Fibroblast of peridontal ligament (primary cell): Measurements from ENCODE around the gene PSKH1.
A peak's percentile ranks its signal among the peaks of the same experiment; 100 is the strongest.

Source experiments
- DNase-seq: peaks from one replicate; pipeline ENCODE4 v3.0.0-alpha.2; 2010; ENCODE audit errors: extremely low read depth

Gene PSKH1

DNA sequence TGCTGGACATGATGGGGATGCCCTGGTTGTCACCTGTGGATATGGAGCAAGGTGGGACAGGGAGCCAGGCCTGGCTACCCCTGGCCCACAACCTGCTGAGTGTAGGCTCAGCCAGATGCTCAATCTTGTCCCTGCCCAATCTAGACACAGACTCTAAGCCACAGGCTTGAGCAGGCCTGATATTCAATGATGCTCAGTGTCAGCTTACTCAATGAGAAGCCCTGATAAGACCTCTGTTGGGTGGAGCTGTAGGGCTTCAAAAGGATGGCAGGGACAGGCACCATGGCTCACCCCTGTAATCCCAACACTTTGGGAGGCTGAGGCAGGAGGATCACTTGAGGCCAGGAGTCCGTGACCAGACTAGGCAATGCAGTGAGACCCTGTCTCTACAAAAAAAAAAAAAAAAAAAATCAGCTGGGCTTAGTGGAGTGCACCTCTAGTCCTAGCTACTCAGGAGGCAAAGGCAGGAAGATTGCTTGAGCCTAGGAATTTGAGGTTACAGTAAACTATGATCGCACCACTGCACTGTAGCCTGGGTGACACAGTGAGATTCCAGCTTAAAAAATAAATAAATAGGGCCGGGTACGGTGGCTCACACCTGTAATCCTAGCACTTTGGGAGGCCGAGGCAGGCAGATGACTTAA, 47.5 kb downstream of the PSKH1 start:
- no peak for DNase-seq

DNA sequence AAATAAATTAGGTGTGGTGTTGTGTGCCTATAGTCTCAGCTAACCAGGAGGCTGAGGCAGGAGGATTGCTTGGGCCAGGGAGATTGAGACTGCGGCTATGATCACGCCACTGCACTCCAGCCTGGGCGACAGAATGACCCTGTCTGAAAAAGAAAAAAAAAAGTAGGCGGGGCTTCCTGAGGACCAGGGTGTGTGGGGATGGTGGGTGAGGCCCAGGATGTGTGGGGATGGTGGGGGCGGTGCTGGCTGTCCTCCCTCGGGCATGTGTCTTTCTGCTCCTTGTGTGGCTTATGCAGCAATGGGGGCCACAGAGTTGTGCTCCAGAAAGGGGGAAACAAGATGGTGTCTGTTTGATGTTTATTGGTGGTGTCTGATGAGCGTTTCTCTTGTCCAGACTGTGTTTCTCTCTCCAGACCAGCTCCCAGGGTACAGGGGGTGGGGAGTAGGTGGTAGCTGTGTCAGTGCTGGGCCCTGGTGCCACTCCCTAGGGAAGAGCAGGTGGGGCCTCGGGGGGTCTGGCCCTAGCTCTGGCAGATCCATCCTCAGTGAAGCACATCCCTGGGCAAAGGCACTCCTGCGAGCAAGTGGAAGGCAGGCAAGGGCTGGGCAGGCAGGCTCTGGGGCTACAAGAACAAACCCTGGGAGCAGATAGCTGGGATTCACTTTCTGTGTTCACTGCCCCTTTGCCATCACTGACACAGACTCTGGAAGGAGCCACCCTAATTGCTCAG, 48.6 kb downstream of the PSKH1 start:
- no peak for DNase-seq

DNA sequence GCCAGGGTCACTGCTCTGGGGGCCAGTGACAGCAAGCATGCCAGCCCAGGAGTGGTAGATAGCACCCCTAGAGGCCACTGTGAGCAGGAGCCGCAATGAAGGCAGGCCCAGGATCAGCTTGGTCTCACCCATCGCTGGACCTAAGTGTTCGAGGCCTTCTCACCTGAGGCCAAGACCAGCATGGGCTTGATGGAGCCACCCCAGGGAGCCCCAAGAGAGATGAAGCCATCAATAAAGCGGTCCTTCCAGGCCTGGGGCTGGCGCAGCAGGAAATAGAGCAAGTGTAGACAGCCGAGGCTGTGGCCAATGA, 49.1 kb downstream of the PSKH1 start:
- DNase-seq = peak; percentile 23

DNA sequence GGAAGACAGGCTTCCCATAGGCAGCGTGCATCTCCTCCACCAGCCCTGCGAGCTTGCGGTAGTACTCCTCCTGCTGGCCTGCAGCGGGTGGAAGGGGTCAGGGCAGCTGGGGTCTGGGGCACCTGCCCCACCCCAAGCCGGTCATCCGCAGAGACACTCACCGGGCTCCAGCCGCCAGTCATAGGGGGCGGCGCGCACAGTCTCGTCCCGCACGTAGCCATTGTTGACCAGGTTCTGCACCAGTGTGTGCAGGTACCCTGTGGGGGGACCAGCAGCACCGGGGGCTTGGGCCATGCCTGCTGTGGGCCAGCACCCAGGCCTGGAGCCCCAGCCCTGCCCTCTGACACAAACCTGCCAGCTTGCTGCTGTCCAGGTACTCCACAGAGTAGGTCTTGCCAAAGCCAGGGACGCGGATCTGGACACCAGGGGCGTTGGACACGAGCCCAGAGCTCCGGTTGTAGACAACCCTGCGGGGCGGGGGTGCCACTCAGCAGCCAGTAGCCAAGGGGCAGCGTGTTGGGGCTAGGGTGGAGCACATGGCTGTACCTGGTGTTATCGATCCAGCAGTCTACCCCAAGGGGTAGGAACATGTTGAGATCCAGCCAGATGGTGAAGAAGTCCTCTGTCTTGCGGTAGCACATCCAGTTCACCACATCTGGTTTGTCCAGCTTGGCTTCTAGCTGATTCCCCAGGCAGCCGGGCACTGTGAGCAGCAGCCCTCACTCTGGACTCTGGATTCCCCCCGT, 49.6 kb downstream of the PSKH1 start:
- DNase-seq = no peak

DNA sequence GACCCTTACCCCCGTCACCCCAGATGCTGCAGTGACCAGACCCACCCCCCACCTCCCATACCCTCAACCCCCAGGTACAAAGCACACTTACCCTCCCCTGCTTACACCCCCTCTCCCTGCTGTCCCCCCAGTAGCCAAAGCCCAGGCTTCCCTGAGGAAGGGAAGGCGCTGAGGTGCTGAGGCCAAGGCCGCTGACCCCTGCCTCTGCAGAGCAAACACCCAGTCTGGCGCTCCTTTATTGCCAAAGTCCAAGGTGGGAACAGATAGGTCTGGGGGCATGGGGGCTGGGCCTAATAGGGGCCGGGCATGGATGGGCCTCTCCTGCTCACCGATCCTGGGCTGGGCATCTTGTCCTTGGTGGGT, 50.2 kb downstream of the PSKH1 start:
- no peak for DNase-seq

DNA sequence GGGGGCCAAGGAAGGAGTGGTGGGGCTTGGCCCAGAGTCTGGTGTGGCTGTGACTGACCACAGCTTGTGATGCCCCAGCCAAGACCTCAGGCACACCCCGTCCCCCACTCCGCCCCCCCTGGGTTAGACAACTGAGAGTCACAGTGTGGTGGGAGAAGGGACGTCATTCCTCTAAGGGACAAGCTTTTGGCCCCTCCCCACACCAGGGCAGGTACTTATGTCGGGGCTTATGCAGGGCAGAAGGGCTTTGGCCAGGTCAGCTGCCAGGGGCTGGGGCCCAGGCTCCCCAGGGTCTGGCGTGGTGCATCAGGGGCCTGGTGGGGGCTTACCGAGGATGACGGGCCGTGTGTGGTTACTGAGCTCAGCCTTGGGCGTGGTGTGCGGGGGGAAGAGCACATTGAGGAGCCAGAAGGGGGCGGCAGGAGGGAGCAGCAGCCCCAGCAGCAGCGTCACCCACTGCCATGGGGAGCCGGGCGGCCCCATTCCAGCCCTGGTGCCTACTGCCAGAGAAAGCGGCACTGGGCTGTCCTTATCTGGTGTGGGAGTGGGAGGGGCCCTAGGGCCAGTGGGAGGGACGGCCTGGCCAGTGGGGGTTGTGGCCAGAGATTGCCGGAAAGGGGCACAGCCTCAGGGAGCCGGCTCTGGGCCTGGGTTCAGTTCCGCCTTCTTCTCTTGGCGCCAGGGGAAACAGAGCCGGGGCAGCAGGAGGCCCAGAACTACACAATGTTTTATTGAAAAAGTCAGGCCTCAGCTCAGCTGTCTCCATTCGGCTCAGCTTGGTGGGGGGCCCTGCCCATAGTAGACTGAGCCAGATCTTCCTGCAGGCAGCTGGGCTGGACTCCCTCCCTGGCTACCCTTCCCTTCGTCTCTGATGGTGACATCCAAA, 50.8 kb downstream of the PSKH1 start, which contains the start of gene LCAT:
TSS of gene LCAT (minus strand) at position 502 of the 886 bp plus-strand sequence. CDS start at position 483, 19 bp downstream.
- DNase-seq = peak; percentile 30

DNA sequence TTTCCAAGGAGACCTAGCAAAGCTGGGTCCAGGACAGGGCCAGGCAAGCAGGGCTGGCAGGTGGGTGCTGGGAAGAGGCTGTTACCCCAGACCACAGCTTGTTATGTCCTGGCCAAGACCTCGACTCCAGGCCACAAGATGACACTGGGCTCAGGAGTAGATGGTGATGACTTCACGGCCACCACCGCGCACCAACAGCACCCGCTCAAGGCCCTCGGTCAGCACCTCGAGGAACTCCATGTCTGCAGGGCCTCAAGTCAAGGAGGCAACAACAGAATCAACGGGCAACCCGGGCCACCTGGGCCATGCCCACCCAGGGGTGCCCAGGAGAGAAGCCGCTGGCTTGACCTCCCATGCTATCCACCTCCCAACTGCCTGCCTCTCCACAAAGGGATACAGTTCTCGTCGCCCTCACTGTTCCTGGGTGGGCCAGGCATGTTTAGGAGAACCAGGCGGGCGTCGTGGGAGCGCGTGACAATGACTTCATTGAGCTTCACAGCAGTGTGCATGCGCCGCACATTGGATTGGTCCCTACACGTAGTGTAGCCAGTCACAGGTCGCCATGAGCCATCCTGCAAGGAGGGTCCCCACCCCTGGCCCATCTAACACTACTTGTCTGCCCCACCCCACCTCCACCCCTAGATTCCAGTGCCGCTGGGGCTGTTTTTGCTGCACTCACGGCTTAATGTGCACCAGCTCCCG, 51.8 kb downstream of the PSKH1 start:
- no peak for DNase-seq

DNA sequence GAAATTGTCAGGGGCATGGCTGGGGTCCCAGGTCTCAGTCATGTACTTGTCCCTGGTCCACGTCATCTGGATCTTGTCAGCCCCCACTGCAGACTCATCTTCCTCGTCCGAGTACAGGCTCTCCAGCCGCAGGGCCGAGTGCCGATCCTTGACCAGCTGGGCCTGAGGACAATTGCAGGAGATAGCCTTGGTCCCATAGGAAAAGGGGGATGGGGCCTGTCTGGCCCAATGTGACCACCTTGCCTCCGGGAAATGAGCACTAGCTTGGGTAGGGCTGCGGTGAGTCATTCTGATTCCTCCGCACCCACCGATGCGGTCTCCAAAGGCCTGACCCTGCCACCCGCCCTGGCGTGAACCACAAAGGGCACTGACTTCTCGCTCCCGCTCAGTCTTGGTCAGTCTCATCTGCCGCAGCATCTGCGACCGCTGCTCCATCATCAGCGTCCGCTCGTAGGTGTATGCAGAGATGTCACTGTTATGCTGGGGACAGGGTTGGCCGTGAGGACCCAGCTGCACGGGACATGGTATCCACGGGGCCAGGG, 52.4 kb downstream of the PSKH1 start:
- no peak for DNase-seq

DNA sequence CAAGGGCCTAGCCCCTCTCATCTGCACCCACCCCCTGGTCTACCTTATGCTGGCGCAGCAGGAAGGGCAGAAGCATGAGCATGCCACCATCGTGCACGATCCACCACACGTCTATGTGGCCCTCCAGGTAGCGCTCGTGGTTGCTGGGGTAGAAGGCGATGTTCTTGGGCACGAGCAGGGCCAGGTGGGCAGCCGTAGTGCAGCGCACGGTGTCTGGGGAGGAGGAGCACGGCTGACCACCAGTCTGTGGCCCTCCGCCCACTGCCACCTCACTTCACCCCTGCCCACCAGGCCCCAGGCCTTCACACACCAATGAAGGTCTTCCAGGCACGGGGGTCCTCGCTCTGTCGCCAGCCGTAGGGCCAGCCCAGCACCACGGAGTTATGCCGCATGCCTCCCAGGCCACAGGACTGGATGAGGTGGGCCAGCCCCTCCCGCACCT, 53.1 kb downstream of the PSKH1 start:
- DNase-seq = no peak

DNA sequence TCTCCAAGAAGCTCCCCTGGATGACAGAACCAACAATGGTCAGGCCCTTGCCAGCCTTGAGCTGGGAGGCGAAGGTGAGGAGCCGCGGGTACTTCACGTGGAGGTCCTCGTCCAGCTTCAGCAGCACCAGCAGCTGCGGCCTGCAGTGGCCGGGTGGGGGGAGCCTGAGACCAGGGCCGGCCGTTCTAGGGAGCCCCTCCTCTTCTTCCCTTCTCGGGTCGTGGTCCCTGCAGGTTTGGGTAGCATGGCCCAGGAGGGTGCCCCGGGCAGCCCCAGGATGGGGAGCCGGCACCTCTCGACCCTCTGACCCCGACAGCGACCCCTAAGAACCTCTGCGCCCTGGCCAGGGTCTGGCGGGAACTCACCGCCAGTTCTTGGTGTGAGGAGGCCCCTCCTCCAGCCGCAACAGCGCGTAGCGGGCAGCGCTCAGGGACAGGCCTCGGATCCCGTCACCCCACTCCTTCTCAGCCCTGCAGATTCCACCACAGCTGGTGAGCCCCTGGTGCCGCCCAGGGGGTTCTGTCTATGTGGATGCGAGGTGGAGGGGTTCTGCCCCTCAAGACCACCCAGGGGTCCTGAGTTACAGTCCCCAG, 54.0 kb downstream of the PSKH1 start:
- no peak for DNase-seq

DNA sequence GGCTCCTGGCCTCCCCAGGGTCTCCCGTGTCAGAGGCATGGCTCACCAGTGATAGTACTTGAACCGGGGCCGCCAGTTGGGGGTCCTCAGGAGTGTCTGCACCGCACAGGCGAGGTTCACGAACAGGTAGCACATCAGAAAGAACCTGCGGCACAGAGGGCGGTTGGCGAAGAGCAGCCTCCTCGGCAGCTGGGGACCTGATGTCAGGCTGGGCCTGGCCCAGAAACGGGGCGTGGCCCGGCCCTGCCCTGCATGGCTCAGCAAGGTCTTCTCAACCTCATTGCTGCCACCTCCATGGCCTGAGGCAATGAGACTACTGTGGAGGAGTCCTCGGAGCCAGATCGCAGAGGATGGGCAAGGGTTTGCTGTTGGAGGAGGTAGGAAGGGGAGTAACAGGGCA, 55.0 kb downstream of the PSKH1 start:
- no peak for DNase-seq

DNA sequence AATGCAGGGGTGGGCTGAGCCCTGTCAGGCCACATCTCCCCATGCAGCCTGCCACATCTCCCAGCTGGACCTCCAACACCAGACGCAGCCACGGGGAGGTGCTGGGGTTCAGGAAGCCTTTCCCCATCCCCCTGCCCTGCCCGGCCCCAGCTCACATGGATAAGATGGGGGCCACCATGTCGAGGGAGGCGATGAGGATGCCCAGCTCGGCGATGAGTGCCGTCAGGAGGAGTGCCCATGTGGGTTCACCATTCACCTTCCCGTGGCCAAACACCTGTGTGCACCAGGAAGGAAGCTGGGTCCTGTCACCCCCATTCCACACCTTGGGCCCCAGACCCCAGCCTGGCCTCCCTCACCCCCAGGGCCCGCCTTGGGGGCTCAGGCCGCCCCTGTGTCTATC, 56.6 kb downstream of the PSKH1 start:
- no peak for DNase-seq

DNA sequence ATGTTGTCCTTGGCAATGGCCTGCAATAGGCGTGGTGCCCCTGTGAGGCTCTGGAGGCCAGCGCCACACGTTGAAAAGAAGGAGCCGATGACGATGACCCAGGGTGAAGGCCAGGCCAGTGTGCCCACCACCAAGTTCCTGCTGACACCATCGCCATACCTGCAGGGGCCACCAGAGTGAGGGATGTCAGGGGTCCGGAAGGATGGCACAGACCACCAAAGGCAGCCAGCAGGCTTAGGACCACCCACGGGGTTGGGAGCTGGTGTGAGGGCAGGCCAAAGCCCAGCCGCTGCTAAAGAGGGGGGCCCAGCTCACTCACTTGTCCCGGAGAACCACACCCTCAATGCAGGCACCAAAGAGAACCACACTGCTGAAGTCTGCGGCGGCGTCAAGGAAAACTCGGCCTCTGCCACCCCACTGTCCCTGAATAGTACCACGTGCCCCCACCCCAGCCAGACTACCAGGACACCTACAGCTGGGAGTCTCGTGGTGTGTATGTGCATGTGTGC, 57.3 kb downstream of the PSKH1 start:
- no peak for DNase-seq

DNA sequence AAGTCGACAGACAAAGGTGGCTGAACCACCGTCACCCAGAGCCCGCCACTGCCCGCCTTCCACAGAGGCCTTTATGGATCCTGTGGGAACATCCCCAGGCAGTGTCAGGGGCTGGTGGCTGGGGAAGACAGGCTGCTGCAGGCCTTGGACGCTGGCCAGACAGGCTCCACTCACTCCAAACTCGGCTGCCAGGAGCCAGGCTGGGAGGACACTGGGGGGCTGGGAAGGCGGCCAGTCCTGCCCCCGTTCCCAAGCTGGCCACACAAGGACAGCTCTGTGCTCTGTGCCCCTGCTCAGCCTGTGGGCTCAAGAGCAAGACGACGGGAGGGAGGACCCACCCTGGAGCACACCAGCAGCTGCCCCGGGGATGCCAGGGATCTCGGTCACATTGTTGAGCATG, 58.4 kb downstream of the PSKH1 start:
- no peak for DNase-seq

DNA sequence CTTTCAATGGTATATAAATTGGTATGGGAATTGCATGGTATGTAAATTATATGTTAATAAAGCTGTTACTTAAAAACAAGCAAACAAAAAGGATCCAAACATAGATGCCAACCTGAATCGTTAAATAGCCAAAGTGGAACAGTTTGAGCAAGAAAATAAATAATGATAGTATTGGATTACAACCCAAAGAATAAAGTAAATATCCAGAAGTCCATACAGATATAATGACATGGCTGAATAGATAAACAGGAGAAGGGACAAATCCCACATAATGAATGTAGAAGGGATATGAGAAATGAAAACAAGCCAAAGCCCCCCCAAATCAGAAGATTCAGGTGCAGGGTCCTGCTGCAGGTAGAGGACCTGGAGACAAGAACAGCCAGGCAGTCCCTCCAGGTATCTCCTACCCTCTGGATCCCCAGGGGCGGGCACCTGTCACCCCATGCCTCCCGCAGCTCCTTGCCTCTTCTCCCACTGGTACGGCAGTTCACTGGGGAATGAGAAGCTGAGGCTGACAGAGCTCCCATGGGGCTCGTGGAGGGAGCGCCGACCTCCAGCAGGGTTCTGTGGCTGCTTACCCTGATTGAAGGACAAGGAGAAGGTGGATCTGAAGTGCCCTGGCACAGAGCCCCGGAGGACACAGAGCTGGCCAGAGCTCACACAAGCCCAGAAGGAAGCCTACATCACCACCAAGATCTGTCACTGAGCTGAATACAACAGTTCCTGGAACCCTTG, 60.8 kb downstream of the PSKH1 start:
- no peak for DNase-seq

DNA sequence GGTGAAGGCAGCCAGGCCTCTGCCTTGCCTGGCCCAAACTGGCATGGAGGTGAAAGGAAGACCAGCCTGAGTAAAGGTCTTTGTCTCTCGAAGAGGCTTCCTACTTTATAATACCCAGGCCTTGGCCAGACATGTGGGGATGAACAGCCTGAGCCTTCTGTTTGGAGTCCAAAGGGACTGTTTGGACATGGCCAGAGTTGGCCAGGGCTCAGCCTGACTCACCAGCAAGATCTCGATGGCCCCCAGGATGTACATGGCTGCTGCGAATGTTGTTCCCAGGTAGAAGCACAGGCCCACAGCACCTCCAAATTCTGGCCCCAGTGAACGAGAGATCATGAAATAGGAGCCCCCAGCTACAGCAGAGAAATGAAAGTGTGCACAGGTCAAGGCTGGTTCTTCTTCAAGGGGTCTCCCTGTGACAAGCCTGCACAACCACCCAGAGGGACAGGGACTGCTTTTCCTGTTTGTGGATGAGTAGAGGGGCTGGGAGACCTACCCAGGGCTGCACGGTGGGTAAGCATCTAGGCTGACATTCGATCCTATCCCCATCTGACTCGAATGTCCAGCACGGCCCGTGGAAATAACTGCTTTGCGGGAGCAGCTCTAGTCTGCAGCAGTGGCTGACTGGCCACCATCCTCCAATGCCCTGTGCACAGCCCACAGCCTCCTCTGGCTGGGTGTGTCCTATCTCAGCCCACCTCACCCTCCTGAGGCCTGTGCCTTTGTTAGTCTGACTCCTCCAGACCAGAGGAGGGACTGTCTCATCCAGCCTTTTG, 61.6 kb downstream of the PSKH1 start:
- no peak for DNase-seq

DNA sequence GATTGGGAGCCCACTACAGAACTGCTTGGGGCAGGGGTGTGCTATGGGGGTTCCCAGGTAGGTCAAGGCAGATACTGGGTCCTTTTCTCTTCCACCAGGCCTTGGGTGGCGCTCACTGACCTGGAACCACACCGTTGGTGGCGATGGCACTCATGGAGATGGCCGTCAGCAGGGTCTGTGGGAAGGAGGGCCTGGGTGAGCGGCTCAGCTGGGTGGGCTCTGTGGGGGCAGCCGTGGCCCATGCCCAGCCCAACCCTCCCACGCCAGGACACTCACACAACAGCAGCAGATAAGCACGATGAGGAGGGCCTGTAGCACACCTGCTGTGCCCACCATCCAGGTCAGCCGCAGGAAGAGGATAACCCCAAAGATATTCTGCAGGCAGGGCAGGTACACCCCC, 64.6 kb downstream of the PSKH1 start:
- DNase-seq = no peak

DNA sequence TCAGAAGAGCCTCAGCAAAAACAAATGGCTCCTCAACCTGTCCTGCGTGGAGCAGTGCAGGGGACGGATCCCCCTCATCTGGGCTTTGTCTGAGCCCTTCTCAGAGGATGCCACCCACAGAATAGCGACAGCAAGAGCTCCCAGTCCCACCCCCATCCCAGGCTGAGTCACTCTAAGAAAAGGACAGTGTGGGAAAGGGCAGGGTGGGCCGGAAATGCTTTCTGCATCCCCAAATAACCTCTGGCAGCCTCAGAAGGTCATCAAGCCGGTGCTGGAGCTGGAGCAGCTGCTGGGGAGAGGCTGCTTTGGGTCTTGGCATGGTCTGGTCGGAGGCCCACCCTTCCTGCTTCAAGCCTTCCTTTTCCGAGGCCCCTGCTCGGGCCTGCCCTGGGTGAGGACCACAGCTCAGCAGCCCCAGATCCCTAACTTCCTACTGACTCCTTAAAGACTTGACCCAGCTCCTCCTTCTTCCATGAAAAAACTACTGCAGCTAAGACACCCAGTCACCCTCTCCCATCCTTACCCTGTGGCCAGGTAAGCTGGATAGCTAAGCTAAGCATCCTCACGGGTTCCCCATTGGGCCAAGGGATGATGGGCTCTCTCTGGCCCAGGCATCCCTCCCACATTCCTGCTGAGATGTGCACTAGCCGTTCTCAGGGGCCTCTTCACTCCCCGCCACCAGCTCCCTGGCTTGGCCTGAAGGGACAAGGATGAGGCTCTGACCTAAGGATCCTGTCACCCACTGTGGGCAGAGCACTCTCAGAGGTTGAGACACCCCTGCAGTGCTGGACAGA, 66.7 kb downstream of the PSKH1 start:
- DNase-seq = peak; percentile 62
